Activated CD8-positive, alpha-beta memory T cell treated with anti-CD3 and anti-CD28 coated beads for 1 hour (primary cell): ENCODE results near the gene ECM1.

Experiments used
- DNase-seq, 2 donors: peaks; one replicate each; pipeline ENCODE4 v3.0.0-alpha.2; 2020; ENCODE audit warnings: low read depth in 1 of 2; ENCODE audit errors: extremely low read depth in 1 of 2

ECM1 gene

GRCh38 chr1:150543500-150544143, 35.7 kb downstream of the ECM1 start:
- DNase-seq: no peak

- DNase-seq: no peak
Measured at GRCh38 chr1:150544204-150544603, 36.3 kb downstream of the ECM1 start.

- no peak for DNase-seq
Measured at GRCh38 chr1:150545486-150546032, 37.6 kb downstream of the ECM1 start.

- no peak for DNase-seq
Measured at GRCh38 chr1:150546294-150546937, 38.5 kb downstream of the ECM1 start.

- no peak for DNase-seq
Measured at GRCh38 chr1:150548324-150548631, 40.4 kb downstream of the ECM1 start.

- DNase-seq: no peak
Measured at GRCh38 chr1:150548632-150549495, 41.0 kb downstream of the ECM1 start, which contains the start of gene ADAMTSL4. Gene ADAMTSL4, plus strand, starts transcription at chr1:150549408. Its CDS starts 2,881 bp downstream, at chr1:150552289.

- no peak for DNase-seq
Measured at GRCh38 chr1:150549496-150550221, 41.8 kb downstream of the ECM1 start.

- no peak for DNase-seq
Measured at GRCh38 chr1:150550222-150551050, 42.5 kb downstream of the ECM1 start.

GRCh38 chr1:150551051-150551783, 43.3 kb downstream of the ECM1 start:
- DNase-seq: no peak

- no peak for DNase-seq
Measured at GRCh38 chr1:150551784-150552127, 43.8 kb downstream of the ECM1 start.

GRCh38 chr1:150552128-150552910, 44.4 kb downstream of the ECM1 start:
- DNase-seq: no peak

- no peak for DNase-seq
Measured at GRCh38 chr1:150552911-150553289, 45.0 kb downstream of the ECM1 start.

GRCh38 chr1:150553392-150554085, 45.6 kb downstream of the ECM1 start:
- no peak for DNase-seq

- DNase-seq: no peak
Measured at GRCh38 chr1:150554086-150554452, 46.2 kb downstream of the ECM1 start.

GRCh38 chr1:150555198-150555970, 47.5 kb downstream of the ECM1 start:
- DNase-seq: no peak

GRCh38 chr1:150555971-150556865, 48.3 kb downstream of the ECM1 start:
- DNase-seq: no peak
